GM12878 (cell line): Measurements from ENCODE around the gene WARS2. TPM values are rescaled to one million over a fixed set of nuclear protein-coding genes. Genes with fewer than 3 reads are reported as not detected.

Source experiments
- ATAC-seq: fragments of 200-7000 bp; cut with Tn5 transposase; 3 replicates; pipeline ENCODE4 v1.9.1; 2020; ENCODE audit warnings: mild to moderate bottlenecking, moderate library complexity
- BruUV-seq: library from RNA; stranded (reverse); fragments of 400-500 nt; replicated peaks from 2 replicates; lab custom pipeline; 2021; lab: Mats Ljungman, UMichigan
- CTCF ChIA-PET: fragments of 300-600 bp; sonication (Branson Sonifier 250); formaldehyde crosslinking; extraction: SDS; loops from one replicate; lab custom pipeline; 2021; ENCODE audit warnings: inconsistent platforms; lab: Yijun Ruan, JAX
- POLR2A ChIA-PET: fragments of 350-600 bp; formaldehyde crosslinking; extraction: SDS; loops from one replicate; lab custom pipeline; 2021; ENCODE audit warnings: inconsistent platforms; lab: Charles Lee
- RAD21 ChIA-PET: fragments of 300-600 bp; sonication (Branson Sonifier 250); formaldehyde crosslinking; loops from one replicate; lab custom pipeline; 2023; ENCODE audit warnings: antibody characterized with exemption; ENCODE audit not compliant: unreplicated experiment; lab: Charles Lee
- SMC1A ChIA-PET: fragments of 300-600 bp; sonication (Branson Sonifier 250); formaldehyde crosslinking; loops from one replicate; lab custom pipeline; 2023; ENCODE audit not compliant: unreplicated experiment, uncharacterized antibody; lab: Charles Lee
- DNase-seq: peaks from one replicate; pipeline ENCODE4 v3.0.0-alpha.2; 2011; ENCODE audit warnings: low read depth, low spot score
- FAIRE-seq: peaks from 3 replicates; lab custom pipeline; 2011; peaks lifted over from hg19 to GRCh38; lab: Jason Lieb, UNC
- H2AFZ ChIP-seq: 2 replicates; pipeline ENCODE4 v1.6.0; 2011; ENCODE audit warnings: low read depth, low read length, control low read depth; ENCODE audit not compliant: control insufficient read depth
- H3K27ac ChIP-seq: 2 replicates; pipeline ENCODE4 v1.5.1; 2011; ENCODE audit warnings: control low read depth; ENCODE audit not compliant: control insufficient read depth, insufficient read depth
- H3K27me3 ChIP-seq, 2 experiments: replicated peaks in 1 of 2; 2 replicates each; pipeline versions ENCODE4 v1.6.0 to v1.6.1; 2011; ENCODE audit warnings: low read length in 1 of 2; ENCODE audit not compliant: control insufficient read depth in 2 of 2, insufficient read depth in 2 of 2
- H3K36me3 ChIP-seq, 2 experiments: 2 replicates each; pipeline ENCODE4 v1.5.1; 2011; ENCODE audit warnings: low read length in 1 of 2; ENCODE audit not compliant: control insufficient read depth in 2 of 2, insufficient read depth in 2 of 2
- H3K4me1 ChIP-seq: 2 replicates; pipeline ENCODE4 v1.6.1; 2011; ENCODE audit warnings: mild to moderate bottlenecking, low read length, moderate library complexity, mixed read lengths; ENCODE audit not compliant: control insufficient read depth, insufficient read depth
- H3K4me2 ChIP-seq: 2 replicates; pipeline ENCODE4 v1.6.0; 2011; ENCODE audit warnings: control low read depth; ENCODE audit not compliant: control insufficient read depth, insufficient read depth
- H3K4me3 ChIP-seq: fragments of 200-600 bp; sonication (generic); 2 replicates; pipeline ENCODE4 v1.5.1; 2016
- H3K79me2 ChIP-seq: 2 replicates; pipeline ENCODE4 v1.6.0; 2011; ENCODE audit warnings: low read length; ENCODE audit not compliant: control insufficient read depth, insufficient read depth
- H3K9ac ChIP-seq: 2 replicates; pipeline ENCODE4 v1.8.0; 2011; ENCODE audit warnings: low read length, control low read depth, mixed read lengths; ENCODE audit not compliant: control insufficient read depth, insufficient read depth
- H3K9me3 ChIP-seq: replicated peaks from 3 replicates; pipeline ENCODE4 v1.5.1; 2011; ENCODE audit warnings: mild to moderate bottlenecking, low read length; ENCODE audit not compliant: control insufficient read depth, insufficient read depth
- H4K20me1 ChIP-seq: 2 replicates; pipeline ENCODE4 v1.6.0; 2011; ENCODE audit not compliant: control insufficient read depth, insufficient read depth
- BACH1 ChIP-seq: fragments of 450-650 bp; IDR thresholded peaks from 2 replicates; pipeline ENCODE4 v1.6.1; 2017; ENCODE audit warnings: mild to moderate bottlenecking, borderline replicate concordance
- FOXK2 ChIP-seq: fragments of 450-650 bp; IDR thresholded peaks from 2 replicates; pipeline ENCODE4 v1.6.1; 2017; ENCODE audit warnings: mild to moderate bottlenecking, moderate library complexity
- NFYA ChIP-seq: IDR thresholded peaks from 2 replicates; pipeline ENCODE4 v1.6.1; 2011; ENCODE audit warnings: low read depth, mild to moderate bottlenecking, low read length, improper control_type of control experiment, borderline replicate concordance
- POU2F2 ChIP-seq: IDR thresholded peaks from 3 replicates; pipeline ENCODE4 v1.6.1; 2011; ENCODE audit warnings: low read depth, mild to moderate bottlenecking, low read length, borderline replicate concordance
- SPI1 ChIP-seq: IDR thresholded peaks from 2 replicates; pipeline ENCODE4 v1.6.1; 2011; ENCODE audit warnings: low read depth, mild to moderate bottlenecking, low read length, moderate library complexity, borderline replicate concordance; ENCODE audit not compliant: insufficient read depth
- SREBF1 ChIP-seq: IDR thresholded peaks from 2 replicates; pipeline ENCODE4 v1.6.1; 2012; ENCODE audit warnings: mild to moderate bottlenecking, low read length
- SUZ12 ChIP-seq: fragments of 200-600 bp; sonication (generic); IDR thresholded peaks from one replicate; pipeline ENCODE4 v1.6.1; 2018; ENCODE audit warnings: antibody characterized with exemption, mild to moderate bottlenecking; ENCODE audit not compliant: unreplicated experiment
- ZBTB4 ChIP-seq: fragments of 450-650 bp; formaldehyde crosslinking; IDR thresholded peaks from 2 replicates; pipeline ENCODE4 v1.4.0; 2022; ENCODE audit warnings: mild to moderate bottlenecking, moderate library complexity
- WGBS: methylation state at CpG from one replicate; pipeline ENCODE4 v1.1.6; 2016; ENCODE audit warnings: low lambda C conversion rate; ENCODE audit not compliant: insufficient replicate concordance, insufficient coverage; ENCODE audit errors: missing lambda C conversion rate; 5-methylcytosine and 5-hydroxymethylcytosine counted together
- in situ Hi-C: fragments of 300-500 bp; cut with MboI; formaldehyde crosslinking; loops from 9 replicates; pipeline ENCODE4 v1.14.3; 2018; ENCODE audit warnings: mixed read lengths
- intact Hi-C: fragments of 100-400 bp; cut with micrococcal nuclease; formaldehyde crosslinking; loops from one replicate; pipeline ENCODE4 v1.14.2; 2022; ENCODE audit not compliant: unreplicated experiment
- polyA plus RNA-seq, 11 experiments: library from polyadenylated mRNA; depleted of rRNA in 4 of 11; unstranded in 6 of 11; stranded (reverse) in 5 of 11; fragments of >200 nt; fragmentation: Nextera tagmentation in 4 of 11; fragmentation: Illumina TruSeq in 1 of 11; extraction: Ambion mirVana in 4 of 11; extraction: Trizol in 1 of 11; gene quantifications; 1 replicate in 1 of 11; 2 replicates in 10 of 11; pipeline versions ENCODE4 v1.2.1 to v1.2.3, GENCODE V29; 2011 to 2016; ENCODE audit warnings: inconsistent platforms in 2 of 11, missing spikeins in 2 of 11, low read depth in 1 of 11
- total RNA-seq, 4 experiments: library from RNA; depleted of rRNA in 3 of 4; stranded (reverse); fragments of >200 nt in 3 of 4; fragmentation: Illumina TruSeq in 1 of 4; extraction: Trizol in 1 of 4; gene quantifications; 2 replicates each; pipeline versions ENCODE4 v1.2.1 to v1.2.3, GENCODE V29; 2013 to 2021
- TF ChIP-seq, protein P1 (sequence below): fragments of 450-650 bp; IDR thresholded peaks from 2 replicates; pipeline ENCODE4 v1.6.1; 2017; ENCODE audit warnings: mild to moderate bottlenecking
- TF ChIP-seq, protein P2 (sequence below): IDR thresholded peaks from 2 replicates; pipeline ENCODE4 v1.6.1; 2011; ENCODE audit warnings: borderline replicate concordance, low read depth, mild to moderate bottlenecking, moderate library complexity, low read length; ENCODE audit not compliant: insufficient read depth, poor library complexity, severe bottlenecking

The WARS2 gene
- total and polyA plus RNA-seq, 10 of the 15 experiments (the other 5 are each of a cell fraction or from before 2014, with no cell fraction given): 5.5 to 22.2 (median 14.4) TPM

GRCh38 chr1:119046785-119047438 is 93.5 kb downstream of the WARS2 start (continued):
- TF ChIP-seq ZBTB4 (CRISPR knock-in tag) (no peak), POU2F2 (no peak), SPI1 (no peak)
- TF ChIP-seq, protein P1, sequence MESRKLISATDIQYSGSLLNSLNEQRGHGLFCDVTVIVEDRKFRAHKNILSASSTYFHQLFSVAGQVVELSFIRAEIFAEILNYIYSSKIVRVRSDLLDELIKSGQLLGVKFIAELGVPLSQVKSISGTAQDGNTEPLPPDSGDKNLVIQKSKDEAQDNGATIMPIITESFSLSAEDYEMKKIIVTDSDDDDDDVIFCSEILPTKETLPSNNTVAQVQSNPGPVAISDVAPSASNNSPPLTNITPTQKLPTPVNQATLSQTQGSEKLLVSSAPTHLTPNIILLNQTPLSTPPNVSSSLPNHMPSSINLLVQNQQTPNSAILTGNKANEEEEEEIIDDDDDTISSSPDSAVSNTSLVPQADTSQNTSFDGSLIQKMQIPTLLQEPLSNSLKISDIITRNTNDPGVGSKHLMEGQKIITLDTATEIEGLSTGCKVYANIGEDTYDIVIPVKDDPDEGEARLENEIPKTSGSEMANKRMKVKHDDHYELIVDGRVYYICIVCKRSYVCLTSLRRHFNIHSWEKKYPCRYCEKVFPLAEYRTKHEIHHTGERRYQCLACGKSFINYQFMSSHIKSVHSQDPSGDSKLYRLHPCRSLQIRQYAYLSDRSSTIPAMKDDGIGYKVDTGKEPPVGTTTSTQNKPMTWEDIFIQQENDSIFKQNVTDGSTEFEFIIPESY: no peak

GRCh38 chr1:119046429-119046784 is 94.0 kb downstream of the WARS2 start:
- Histone ChIP-seq H3K27ac (no peak overlapping the region), H3K4me2 (no peak overlapping the region), H3K4me3 (no peak overlapping the region), H3K9me3 (no peaks in the 10 kb centered on the region), H3K9ac (no peak overlapping the region), H3K27me3 (no peaks in the 10 kb centered on the region), H4K20me1 (no peaks in the 10 kb centered on the region), H3K36me3 (no peaks in the 10 kb centered on the region), H3K79me2 (no peaks in the 10 kb centered on the region), H3K4me1 (no peaks in the 10 kb centered on the region), H2AFZ (no peak overlapping the region)
- ChIA-PET POLR2A (interaction anchor here (0.6 kb wide), 1 partner anchor 460 kb away, joined by 3 read pairs; no protein-coding TSS in a partner anchor), SMC1A (interaction anchor here (1.2 kb wide), 2 partner anchors 11 to 38 kb away, joined by 3 read pairs; no protein-coding TSS in a partner anchor), RAD21 (no interaction called here), CTCF (interaction anchor here (0.6 to 1.0 kb wide), 3 partner anchors 12 to 957 kb away, joined by 3 to 4 read pairs (median 3); no protein-coding TSS in a partner anchor)
- no peak for ATAC-seq
- in situ Hi-C loops: no loop called here
- no peak for DNase-seq
- FAIRE-seq: no peak
- 83% methylated on average over 6 of the region's 7 CpGs for WGBS
- TF ChIP-seq SPI1 (no peak), NFYA (no peak), FOXK2 (no peak), SUZ12 (no peak), BACH1 (no peak), SREBF1 (no peak)
- TF ChIP-seq, protein P2, sequence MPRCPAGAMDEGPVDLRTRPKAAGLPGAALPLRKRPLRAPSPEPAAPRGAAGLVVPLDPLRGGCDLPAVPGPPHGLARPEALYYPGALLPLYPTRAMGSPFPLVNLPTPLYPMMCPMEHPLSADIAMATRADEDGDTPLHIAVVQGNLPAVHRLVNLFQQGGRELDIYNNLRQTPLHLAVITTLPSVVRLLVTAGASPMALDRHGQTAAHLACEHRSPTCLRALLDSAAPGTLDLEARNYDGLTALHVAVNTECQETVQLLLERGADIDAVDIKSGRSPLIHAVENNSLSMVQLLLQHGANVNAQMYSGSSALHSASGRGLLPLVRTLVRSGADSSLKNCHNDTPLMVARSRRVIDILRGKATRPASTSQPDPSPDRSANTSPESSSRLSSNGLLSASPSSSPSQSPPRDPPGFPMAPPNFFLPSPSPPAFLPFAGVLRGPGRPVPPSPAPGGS: no peak
- intact Hi-C loops: loop anchor here (5.0 kb wide), 1 partner anchor 86 kb away; no protein-coding TSS in a partner anchor
- BruUV-seq: no TSS peak
